C4-2B (cell line): ENCODE data around the gene PCSK5.

Source experiments
- H3K27ac ChIP-seq: fragments of 450-650 bp; 2 replicates; pipeline ENCODE4 v1.5.1; 2017
- CTCF ChIP-seq: fragments of 450-650 bp; conservative IDR thresholded peaks from 2 replicates; pipeline ENCODE4 v1.5.1; 2017; ENCODE audit warnings: mild to moderate bottlenecking
- ZFX ChIP-seq: fragments of 450-650 bp; IDR thresholded peaks from 2 replicates; pipeline ENCODE4 v1.6.1; 2017

The PCSK5 gene

GRCh38 chr9:75873712-75874111 lies 16.8 kb upstream of the PCSK5 start:
- H3K27ac ChIP-seq, result no peak overlapping the region
- TF ChIP-seq CTCF (no peak), ZFX (no peak)

- no peak overlapping the region for H3K27ac ChIP-seq
- TF ChIP-seq ZFX, result no peak
- no peak for TF ChIP-seq CTCF
These were observed 13.4 kb upstream of the PCSK5 start for GRCh38 chr9:75876999-75877640.

GRCh38 chr9:75878488-75878860 lies 12.0 kb upstream of the PCSK5 start:
- no peak overlapping the region for H3K27ac ChIP-seq

GRCh38 chr9:75880618-75881017 lies 9.9 kb upstream of the PCSK5 start:
- H3K27ac ChIP-seq, result no peak overlapping the region
- TF ChIP-seq ZFX, result no peak
- no peak for TF ChIP-seq CTCF

More at GRCh38 chr9:75878488-75878860, 12.0 kb upstream of the PCSK5 start:
- TF ChIP-seq ZFX (no peak), CTCF (no peak)

- no peak overlapping the region for H3K27ac ChIP-seq
These were observed 8.7 kb upstream of the PCSK5 start for GRCh38 chr9:75881761-75882160.

GRCh38 chr9:75885652-75886051 lies 4.8 kb upstream of the PCSK5 start:
- no peak overlapping the region for H3K27ac ChIP-seq
- TF ChIP-seq CTCF (no peak), ZFX (no peak)

More at GRCh38 chr9:75881761-75882160, 8.7 kb upstream of the PCSK5 start:
- TF ChIP-seq ZFX, result no peak
- TF ChIP-seq CTCF, result no peak

GRCh38 chr9:75889577-75889976 lies 896 bp upstream of the PCSK5 start:
- H3K27ac ChIP-seq, result no peak overlapping the region
- TF ChIP-seq ZFX (no peak), CTCF (no peak)
